ENCODE data around the gene TSPYL2. TPM values are rescaled to one million over a fixed set of nuclear protein-coding genes. Genes with fewer than 3 reads are reported as not detected.

TSPYL2 gene
- total RNA-seq, 1 donor from 2014 or later = 49.7 TPM

DNA sequence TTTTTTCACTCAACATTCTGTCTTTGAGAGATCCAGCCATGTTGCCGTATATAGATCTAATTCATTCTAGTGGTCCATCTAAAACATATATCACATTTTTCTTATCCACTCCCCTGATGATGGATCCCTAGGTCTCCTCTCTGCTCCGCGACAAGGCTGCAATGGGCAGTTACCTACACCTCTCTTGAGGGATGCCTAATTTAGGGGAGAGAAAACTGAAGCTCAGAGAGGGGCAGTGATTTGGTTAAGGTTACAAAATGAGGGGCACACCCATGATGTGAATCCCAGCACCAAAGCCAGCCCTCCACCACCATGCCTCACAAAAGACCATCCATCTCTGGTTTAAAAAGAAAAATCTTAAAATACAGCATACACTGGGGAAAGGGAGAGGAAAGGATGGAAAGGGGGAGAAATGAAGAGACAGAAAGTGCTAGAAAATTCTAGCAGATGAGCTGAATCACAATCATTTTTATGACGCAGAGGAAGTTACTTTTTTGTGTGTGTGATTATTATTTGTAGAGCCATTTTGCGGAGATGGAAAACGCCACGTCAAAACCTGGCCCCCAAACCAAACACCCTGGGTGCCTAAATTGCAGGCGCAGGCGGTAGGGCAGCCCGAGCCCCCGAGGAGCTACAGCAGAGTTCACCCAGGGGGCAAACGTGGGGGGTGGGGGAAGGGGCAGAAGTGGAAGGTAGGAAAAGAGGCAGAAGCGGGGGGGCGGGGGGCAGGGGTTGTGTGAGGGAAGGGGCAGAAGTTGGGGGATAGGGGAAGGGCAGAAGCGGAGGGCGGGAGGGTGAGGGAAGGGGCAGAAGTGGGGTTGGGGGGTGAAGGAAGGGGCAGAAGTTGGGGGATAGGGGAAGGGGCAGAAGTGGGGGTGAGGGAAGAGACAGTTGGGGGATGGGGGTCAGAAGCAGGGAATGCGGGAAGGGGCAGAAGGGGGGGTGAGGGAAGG, 1.3 kb upstream of the TSPYL2 start:
- peak overlapping the region; percentile 82 for H3K4me3 Mint-ChIP-seq
- no peaks in the 10 kb centered on the region for H3K27me3 Mint-ChIP-seq
- TF ChIP-seq, protein P1, sequence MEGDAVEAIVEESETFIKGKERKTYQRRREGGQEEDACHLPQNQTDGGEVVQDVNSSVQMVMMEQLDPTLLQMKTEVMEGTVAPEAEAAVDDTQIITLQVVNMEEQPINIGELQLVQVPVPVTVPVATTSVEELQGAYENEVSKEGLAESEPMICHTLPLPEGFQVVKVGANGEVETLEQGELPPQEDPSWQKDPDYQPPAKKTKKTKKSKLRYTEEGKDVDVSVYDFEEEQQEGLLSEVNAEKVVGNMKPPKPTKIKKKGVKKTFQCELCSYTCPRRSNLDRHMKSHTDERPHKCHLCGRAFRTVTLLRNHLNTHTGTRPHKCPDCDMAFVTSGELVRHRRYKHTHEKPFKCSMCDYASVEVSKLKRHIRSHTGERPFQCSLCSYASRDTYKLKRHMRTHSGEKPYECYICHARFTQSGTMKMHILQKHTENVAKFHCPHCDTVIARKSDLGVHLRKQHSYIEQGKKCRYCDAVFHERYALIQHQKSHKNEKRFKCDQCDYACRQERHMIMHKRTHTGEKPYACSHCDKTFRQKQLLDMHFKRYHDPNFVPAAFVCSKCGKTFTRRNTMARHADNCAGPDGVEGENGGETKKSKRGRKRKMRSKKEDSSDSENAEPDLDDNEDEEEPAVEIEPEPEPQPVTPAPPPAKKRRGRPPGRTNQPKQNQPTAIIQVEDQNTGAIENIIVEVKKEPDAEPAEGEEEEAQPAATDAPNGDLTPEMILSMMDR (IDR thresholded peaks at IDR 0.05) = no peak
- H3K36me3 Mint-ChIP-seq (ENCODE audit: low read depth) = peaks cover 24% of the 10 kb centered on the region
- intact Hi-C loops (cut with micrococcal nuclease) = loop anchor here (5.0 to 10.0 kb wide), 5 partner anchors 146 to 1726 kb away; partner anchors contain the start of genes HUWE1, KDM5C, MAGED2 and PHF8
- ChIA-PET CTCF (no interaction called here), POLR2A (interaction anchor here (0.6 to 2.8 kb wide), 6 partner anchors 8 to 602 kb away, joined by 4 to 21 read pairs (median 13); partner anchors contain the start of gene KDM5C)
- no peak for DNase-seq
- H3K9me3 Mint-ChIP-seq = no peaks in the 10 kb centered on the region
- H3K4me1 Mint-ChIP-seq = peaks cover 27% of the 10 kb centered on the region
- H3K27ac Mint-ChIP-seq = peak overlapping the region; percentile 93
- no peak for ATAC-seq (ENCODE audit: low read depth)

GRCh38 chrX:53082773-53083616, 828 bp downstream of the TSPYL2 start:
- ChIA-PET CTCF (interaction anchor here (1.0 kb wide), 1 partner anchor 11 kb away, joined by 6 read pairs; no protein-coding TSS in a partner anchor), POLR2A (interaction anchor here (0.6 to 2.8 kb wide), 10 partner anchors 9 to 1447 kb away, joined by 3 to 21 read pairs (median 7); partner anchors contain the start of genes GNL3L, KANTR and KDM5C)
- ATAC-seq (ENCODE audit: low read depth) (no peak), DNase-seq (no peak)
- Mint-ChIP-seq H3K4me1 (peaks cover 33% of the 10 kb centered on the region), H3K4me3 (peak overlapping the region; percentile 91), H3K27ac (peak overlapping the region; percentile 98), H3K9me3 (no peaks in the 10 kb centered on the region), H3K36me3 (ENCODE audit: low read depth) (peaks cover 33% of the 10 kb centered on the region), H3K27me3 (no peaks in the 10 kb centered on the region)
- TF ChIP-seq, protein P1 (IDR thresholded peaks at IDR 0.05) = no peak
- intact Hi-C loops (cut with micrococcal nuclease) = loop anchor here (1.0 to 10.0 kb wide), 7 partner anchors 10 to 1724 kb away; partner anchors contain the start of genes HUWE1, KDM5C, MAGED2 and PHF8

DNA sequence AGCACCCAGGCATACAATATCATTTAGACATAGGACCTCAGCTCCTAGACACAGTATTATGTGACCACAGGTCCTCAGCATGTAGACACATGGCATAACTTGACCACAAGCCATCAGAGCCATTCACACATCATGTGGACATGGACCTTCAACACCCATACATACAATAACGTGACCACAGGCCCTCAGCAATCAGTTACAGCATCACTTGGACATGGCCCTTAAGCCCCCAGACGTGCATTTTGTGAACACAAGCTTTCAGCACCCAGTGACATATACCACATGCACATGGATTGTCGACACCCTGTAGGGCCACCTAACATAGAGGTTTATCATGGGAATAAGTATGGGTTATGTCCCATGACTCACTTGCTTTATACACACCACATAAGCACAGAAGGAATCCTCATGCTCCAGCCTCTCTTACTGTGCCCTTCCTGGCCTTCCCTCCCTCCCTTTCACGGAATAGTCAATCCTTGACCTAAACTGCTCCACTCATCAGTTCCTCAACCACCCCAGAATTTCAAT, 1.9 kb downstream of the TSPYL2 start:
- ChIA-PET POLR2A (interaction anchor here (2.8 kb wide), 1 partner anchor 88 kb away, joined by 21 read pairs; no protein-coding TSS in a partner anchor), CTCF (no interaction called here)
- Mint-ChIP-seq H3K9me3 (no peaks in the 10 kb centered on the region), H3K36me3 (ENCODE audit: low read depth) (peaks cover 37% of the 10 kb centered on the region), H3K27ac (peak overlapping the region; percentile 98), H3K4me3 (no peak overlapping the region), H3K27me3 (no peaks in the 10 kb centered on the region), H3K4me1 (peaks cover 43% of the 10 kb centered on the region)
- intact Hi-C loops (cut with micrococcal nuclease) = loop anchor here (5.0 to 10.0 kb wide), 5 partner anchors 143 to 1723 kb away; partner anchors contain the start of genes HUWE1, KDM5C, MAGED2 and PHF8
- TF ChIP-seq, protein P1 (IDR thresholded peaks at IDR 0.05) = no peak
- DNase-seq = no peak
- no peak for ATAC-seq (ENCODE audit: low read depth)

- H3K27me3 Mint-ChIP-seq = no peaks in the 10 kb centered on the region
- ChIA-PET CTCF (no interaction called here), POLR2A (no interaction called here)
- no peaks in the 10 kb centered on the region for H3K9me3 Mint-ChIP-seq
- no peak overlapping the region for H3K27ac Mint-ChIP-seq
- no peak for ATAC-seq (ENCODE audit: low read depth)
- peaks cover 37% of the 10 kb centered on the region for H3K36me3 Mint-ChIP-seq (ENCODE audit: low read depth)
- H3K4me3 Mint-ChIP-seq = no peak overlapping the region
- intact Hi-C loops (cut with micrococcal nuclease) = loop anchor here (5.0 to 10.0 kb wide), 6 partner anchors 142 to 1722 kb away; partner anchors contain the start of genes HUWE1, KDM5C, MAGED2 and PHF8
- TF ChIP-seq, protein P1 (IDR thresholded peaks at IDR 0.05) = no peak
- no peak for DNase-seq
- peaks cover 46% of the 10 kb centered on the region for H3K4me1 Mint-ChIP-seq
Observed at GRCh38 chrX:53084863-53085262, 2.7 kb downstream of the TSPYL2 start.
